Smooth muscle cell (in vitro differentiated cells): ENCODE data around the gene SYNE4. TPM values are rescaled to one million over a fixed set of nuclear protein-coding genes. Genes with fewer than 3 reads are reported as not detected.
"Not testable (repeated sequence)": the region's sequence is repeated elsewhere in the genome, so short reads cannot be mapped to it uniquely, and the experiment has no call there.

Source experiments
- DNase-seq: peaks from one replicate; lab custom pipeline; 2025; ENCODE audit not compliant: unreplicated experiment; lab: John Stamatoyannopoulos, UW
- H2AFZ ChIP-seq: fragments of 200-600 bp; sonication (generic); 2 replicates; pipeline ENCODE4 v1.6.0; 2016; ENCODE audit warnings: antibody characterized with exemption, low read depth, mild to moderate bottlenecking
- H3F3A ChIP-seq: fragments of 200-600 bp; sonication (generic); 2 replicates; pipeline ENCODE4 v1.6.0; 2017; ENCODE audit warnings: antibody characterized with exemption, low read depth
- H3K27ac ChIP-seq: fragments of 200-600 bp; sonication (generic); 2 replicates; pipeline ENCODE4 v1.5.1; 2016; ENCODE audit warnings: low read depth, mild to moderate bottlenecking
- H3K27me3 ChIP-seq: fragments of 200-600 bp; sonication (generic); 2 replicates; pipeline ENCODE4 v1.6.1; 2016; ENCODE audit warnings: low read depth, mild to moderate bottlenecking
- H3K36me3 ChIP-seq: fragments of 200-600 bp; sonication (generic); 2 replicates; pipeline ENCODE4 v1.5.1; 2016; ENCODE audit warnings: low read depth
- H3K4me1 ChIP-seq: fragments of 200-600 bp; sonication (generic); 2 replicates; pipeline ENCODE4 v1.5.1; 2016; ENCODE audit warnings: low read depth
- H3K4me2 ChIP-seq: fragments of 200-600 bp; sonication (generic); 2 replicates; pipeline ENCODE4 v1.6.0; 2016; ENCODE audit warnings: mild to moderate bottlenecking
- H3K4me3 ChIP-seq: fragments of 200-600 bp; sonication (generic); 2 replicates; pipeline ENCODE4 v1.5.1; 2016; ENCODE audit warnings: mild to moderate bottlenecking
- H3K79me2 ChIP-seq: fragments of 200-600 bp; sonication (generic); 2 replicates; pipeline ENCODE4 v1.6.0; 2016; ENCODE audit warnings: low read depth, mild to moderate bottlenecking
- H3K9ac ChIP-seq: fragments of 200-600 bp; sonication (generic); 2 replicates; pipeline ENCODE4 v1.6.0; 2016; ENCODE audit warnings: low read depth
- H3K9me3 ChIP-seq: fragments of 200-600 bp; sonication (generic); replicated peaks from 2 replicates; pipeline ENCODE4 v1.5.1; 2016; ENCODE audit warnings: low read depth
- H4K20me1 ChIP-seq: fragments of 200-600 bp; sonication (generic); 2 replicates; pipeline ENCODE4 v1.6.0; 2016; ENCODE audit warnings: low read depth
- CTCF ChIP-seq: fragments of 200-600 bp; sonication (generic); IDR thresholded peaks from 2 replicates; pipeline ENCODE4 v1.5.1; 2017; ENCODE audit warnings: borderline replicate concordance, mild to moderate bottlenecking, antibody characterized with exemption; ENCODE audit not compliant: insufficient read depth, poor library complexity, severe bottlenecking
- WGBS: methylation state at CpG from one replicate; pipeline ENCODE4 v1.1.7; 2016; ENCODE audit warnings: low lambda C conversion rate; 5-methylcytosine and 5-hydroxymethylcytosine counted together
- polyA plus RNA-seq: library from polyadenylated mRNA; unstranded; fragments of >200 nt; fragmentation: Nextera tagmentation; extraction: Ambion mirVana; gene quantifications from 2 replicates; pipeline ENCODE4 v1.2.1, GENCODE V29; 2016
- total RNA-seq: library from RNA; depleted of rRNA; stranded (reverse); fragments of >200 nt; gene quantifications from 2 replicates; pipeline ENCODE4 v1.2.3, GENCODE V29; 2014

The SYNE4 gene
- total and polyA plus RNA-seq, 2 experiments from 2014 or later = 1.1 to 2.6 TPM

GRCh38 chr19:36046443-36047050 lies 37.9 kb upstream of the SYNE4 start:
- DNase-seq = no peak
- H3K4me2 ChIP-seq = no peak overlapping the region
- no peaks in the 10 kb centered on the region for H3K9me3 ChIP-seq
- no peak overlapping the region for H2AFZ ChIP-seq
- no peaks in the 10 kb centered on the region for H3K27me3 ChIP-seq
- no peaks in the 10 kb centered on the region for H3F3A ChIP-seq
- H3K4me3 ChIP-seq = no peak overlapping the region
- no peaks in the 10 kb centered on the region for H3K4me1 ChIP-seq
- no peaks in the 10 kb centered on the region for H3K36me3 ChIP-seq
- no peak overlapping the region for H3K9ac ChIP-seq
- no peak overlapping the region for H3K27ac ChIP-seq
- TF ChIP-seq CTCF = no peak
- H3K79me2 ChIP-seq = no peaks in the 10 kb centered on the region
- 96% methylated on average over 5 of the region's 5 CpGs for WGBS
- no peaks in the 10 kb centered on the region for H4K20me1 ChIP-seq

GRCh38 chr19:36043952-36044351 lies 35.3 kb upstream of the SYNE4 start:
- H3F3A ChIP-seq = no peaks in the 10 kb centered on the region
- DNase-seq = no peak
- no peak overlapping the region for H3K4me2 ChIP-seq
- no peaks in the 10 kb centered on the region for H3K36me3 ChIP-seq
- H3K4me3 ChIP-seq = no peak overlapping the region
- H3K4me1 ChIP-seq = no peaks in the 10 kb centered on the region
- no peak for TF ChIP-seq CTCF
- H3K9me3 ChIP-seq = no peaks in the 10 kb centered on the region
- no peaks in the 10 kb centered on the region for H3K79me2 ChIP-seq
- no peak overlapping the region for H3K9ac ChIP-seq
- WGBS = 84% methylated on average over 2 of the region's 2 CpGs
- H3K27ac ChIP-seq = no peak overlapping the region
- no peaks in the 10 kb centered on the region for H3K27me3 ChIP-seq
- no peaks in the 10 kb centered on the region for H4K20me1 ChIP-seq
- H2AFZ ChIP-seq = no peak overlapping the region

- H3K36me3 ChIP-seq = no peaks in the 10 kb centered on the region
- no peaks in the 10 kb centered on the region for H3K4me1 ChIP-seq
- no peak overlapping the region for H3K4me3 ChIP-seq
- DNase-seq = no peak
- H3K79me2 ChIP-seq = no peaks in the 10 kb centered on the region
- H3K27me3 ChIP-seq = no peaks in the 10 kb centered on the region
- H2AFZ ChIP-seq = no peak overlapping the region
- WGBS = 22% methylated on average over 3 of the region's 3 CpGs
- H3F3A ChIP-seq = no peaks in the 10 kb centered on the region
- no peak overlapping the region for H3K9ac ChIP-seq
- no peaks in the 10 kb centered on the region for H4K20me1 ChIP-seq
- no peak overlapping the region for H3K27ac ChIP-seq
- no peaks in the 10 kb centered on the region for H3K9me3 ChIP-seq
- H3K4me2 ChIP-seq = no peak overlapping the region
- TF ChIP-seq CTCF = no peak
These were observed 33.2 kb upstream of the SYNE4 start for GRCh38 chr19:36041831-36042230.

GRCh38 chr19:36041092-36041491 lies 32.5 kb upstream of the SYNE4 start:
- H3K27ac ChIP-seq, H3F3A ChIP-seq, H3K79me2 ChIP-seq, H3K9me3 ChIP-seq, H3K4me1 ChIP-seq, H2AFZ ChIP-seq, H3K4me3 ChIP-seq, H3K27me3 ChIP-seq, H4K20me1 ChIP-seq, H3K4me2 ChIP-seq, H3K9ac ChIP-seq, H3K36me3 ChIP-seq, DNase-seq: not testable (repeated sequence)
- WGBS = 91% methylated on average over 6 of the region's 6 CpGs
